ENCODE data around the gene LHPP.

The LHPP gene

GRCh38 chr10:124508907-124509454 lies 47.4 kb downstream of the LHPP start:
- intact Hi-C loops (cut with micrococcal nuclease), result no loop called here
- no peak overlapping the region for H3K27ac Mint-ChIP-seq
- H3K4me1 Mint-ChIP-seq (ENCODE audit: low read depth), result no peaks in the 10 kb centered on the region
- no peaks in the 10 kb centered on the region for H3K27me3 Mint-ChIP-seq
- no peak overlapping the region for H3K4me3 Mint-ChIP-seq
- H3K36me3 Mint-ChIP-seq (ENCODE audit: low read depth), result peaks cover 9% of the 10 kb centered on the region
- H3K9me3 Mint-ChIP-seq, result no peaks in the 10 kb centered on the region

- H3K27ac Mint-ChIP-seq, result no peak overlapping the region
- intact Hi-C loops (cut with micrococcal nuclease), result no loop called here
- H3K4me3 Mint-ChIP-seq, result no peak overlapping the region
- no peaks in the 10 kb centered on the region for H3K27me3 Mint-ChIP-seq
- no peaks in the 10 kb centered on the region for H3K9me3 Mint-ChIP-seq
- peaks cover 9% of the 10 kb centered on the region for H3K36me3 Mint-ChIP-seq (ENCODE audit: low read depth)
- H3K4me1 Mint-ChIP-seq (ENCODE audit: low read depth), result no peaks in the 10 kb centered on the region
These were observed 48.4 kb downstream of the LHPP start for GRCh38 chr10:124509880-124510632.

- Mint-ChIP-seq H3K27me3 (no peaks in the 10 kb centered on the region), H3K4me3 (no peak overlapping the region), H3K4me1 (ENCODE audit: low read depth) (no peaks in the 10 kb centered on the region), H3K27ac (no peak overlapping the region), H3K36me3 (ENCODE audit: low read depth) (peaks cover 9% of the 10 kb centered on the region), H3K9me3 (no peaks in the 10 kb centered on the region)
- intact Hi-C loops (cut with micrococcal nuclease), result no loop called here
These were observed 49.1 kb downstream of the LHPP start for GRCh38 chr10:124510759-124511158.

GRCh38 chr10:124511205-124512039 lies 49.8 kb downstream of the LHPP start:
- Mint-ChIP-seq H3K27me3 (no peaks in the 10 kb centered on the region), H3K4me3 (no peak overlapping the region), H3K4me1 (ENCODE audit: low read depth) (no peaks in the 10 kb centered on the region), H3K9me3 (no peaks in the 10 kb centered on the region), H3K36me3 (ENCODE audit: low read depth) (peaks cover 9% of the 10 kb centered on the region), H3K27ac (no peak overlapping the region)
- intact Hi-C loops (cut with micrococcal nuclease), result no loop called here

GRCh38 chr10:124512040-124512428 lies 50.4 kb downstream of the LHPP start:
- Mint-ChIP-seq H3K27me3 (no peaks in the 10 kb centered on the region), H3K9me3 (no peaks in the 10 kb centered on the region), H3K27ac (no peak overlapping the region), H3K4me1 (ENCODE audit: low read depth) (no peaks in the 10 kb centered on the region), H3K4me3 (no peak overlapping the region), H3K36me3 (ENCODE audit: low read depth) (peaks cover 9% of the 10 kb centered on the region)
- intact Hi-C loops (cut with micrococcal nuclease), result no loop called here

GRCh38 chr10:124512600-124512999 lies 51.0 kb downstream of the LHPP start:
- intact Hi-C loops (cut with micrococcal nuclease), result no loop called here
- Mint-ChIP-seq H3K9me3 (no peaks in the 10 kb centered on the region), H3K27me3 (no peaks in the 10 kb centered on the region), H3K27ac (no peak overlapping the region), H3K36me3 (ENCODE audit: low read depth) (peaks cover 9% of the 10 kb centered on the region), H3K4me1 (ENCODE audit: low read depth) (no peaks in the 10 kb centered on the region), H3K4me3 (no peak overlapping the region)

GRCh38 chr10:124515244-124515970 lies 53.8 kb downstream of the LHPP start:
- Mint-ChIP-seq H3K27me3 (no peaks in the 10 kb centered on the region), H3K4me1 (ENCODE audit: low read depth) (peaks cover 5% of the 10 kb centered on the region), H3K9me3 (no peaks in the 10 kb centered on the region), H3K4me3 (no peak overlapping the region), H3K36me3 (ENCODE audit: low read depth) (peaks cover 8% of the 10 kb centered on the region), H3K27ac (no peak overlapping the region)
- intact Hi-C loops (cut with micrococcal nuclease), result no loop called here

GRCh38 chr10:124516181-124516580 lies 54.6 kb downstream of the LHPP start:
- intact Hi-C loops (cut with micrococcal nuclease), result no loop called here
- Mint-ChIP-seq H3K4me3 (no peak overlapping the region), H3K4me1 (ENCODE audit: low read depth) (peaks cover 12% of the 10 kb centered on the region), H3K36me3 (ENCODE audit: low read depth) (peaks cover 5% of the 10 kb centered on the region), H3K27ac (no peak overlapping the region), H3K9me3 (no peaks in the 10 kb centered on the region), H3K27me3 (no peaks in the 10 kb centered on the region)

GRCh38 chr10:124516746-124517397 lies 55.2 kb downstream of the LHPP start:
- Mint-ChIP-seq H3K4me1 (ENCODE audit: low read depth) (peaks cover 19% of the 10 kb centered on the region), H3K27ac (no peak overlapping the region), H3K36me3 (ENCODE audit: low read depth) (peaks cover 5% of the 10 kb centered on the region), H3K27me3 (no peaks in the 10 kb centered on the region), H3K9me3 (no peaks in the 10 kb centered on the region), H3K4me3 (no peak overlapping the region)
- intact Hi-C loops (cut with micrococcal nuclease), result no loop called here

- H3K9me3 Mint-ChIP-seq, result no peaks in the 10 kb centered on the region
- H3K36me3 Mint-ChIP-seq (ENCODE audit: low read depth), result peaks cover 5% of the 10 kb centered on the region
- H3K27me3 Mint-ChIP-seq, result no peaks in the 10 kb centered on the region
- H3K4me1 Mint-ChIP-seq (ENCODE audit: low read depth), result peaks cover 25% of the 10 kb centered on the region
- no peak overlapping the region for H3K4me3 Mint-ChIP-seq
- no peak overlapping the region for H3K27ac Mint-ChIP-seq
- intact Hi-C loops (cut with micrococcal nuclease), result no loop called here
These were observed 55.8 kb downstream of the LHPP start for GRCh38 chr10:124517461-124517860.

GRCh38 chr10:124517931-124518330 lies 56.3 kb downstream of the LHPP start:
- no peaks in the 10 kb centered on the region for H3K9me3 Mint-ChIP-seq
- H3K27me3 Mint-ChIP-seq, result no peaks in the 10 kb centered on the region
- peaks cover 5% of the 10 kb centered on the region for H3K36me3 Mint-ChIP-seq (ENCODE audit: low read depth)
- intact Hi-C loops (cut with micrococcal nuclease), result no loop called here
- H3K27ac Mint-ChIP-seq, result no peak overlapping the region
- H3K4me3 Mint-ChIP-seq, result no peak overlapping the region
- peaks cover 30% of the 10 kb centered on the region for H3K4me1 Mint-ChIP-seq (ENCODE audit: low read depth)

GRCh38 chr10:124518366-124518765 lies 56.7 kb downstream of the LHPP start:
- Mint-ChIP-seq H3K4me1 (ENCODE audit: low read depth) (peaks cover 34% of the 10 kb centered on the region), H3K27me3 (no peaks in the 10 kb centered on the region), H3K27ac (no peak overlapping the region), H3K4me3 (no peak overlapping the region), H3K9me3 (no peaks in the 10 kb centered on the region), H3K36me3 (ENCODE audit: low read depth) (peaks cover 5% of the 10 kb centered on the region)
- intact Hi-C loops (cut with micrococcal nuclease), result no loop called here

- Mint-ChIP-seq H3K36me3 (ENCODE audit: low read depth) (peaks cover 5% of the 10 kb centered on the region), H3K27ac (peak overlapping the region; percentile 89), H3K9me3 (no peaks in the 10 kb centered on the region), H3K27me3 (no peaks in the 10 kb centered on the region), H3K4me3 (no peak overlapping the region), H3K4me1 (ENCODE audit: low read depth) (peaks cover 53% of the 10 kb centered on the region)
- intact Hi-C loops (cut with micrococcal nuclease), result no loop called here
These were observed 59.2 kb downstream of the LHPP start for GRCh38 chr10:124520558-124521428.

Data from dendritic cell treated with granulocyte-macrophage colony-stimulating factor and Interleukin-4, amounts not matched to agents 40 ng/mL and 50 ng/mL, for 4 days (primary cell).